ENCODE data around the gene DRC7.

GRCh38 chr16:57726433-57726947 is 31.9 kb downstream of the DRC7 start:
- no peak for TF ChIP-seq POLR2A (IDR thresholded peaks at IDR 0.05)
- TF ChIP-seq POLR2AphosphoS5 (IDR thresholded peaks at IDR 0.05), result no peak
- TF ChIP-seq CTCF (IDR thresholded peaks at IDR 0.05 in 8 of 11, conservative IDR thresholded peaks at IDR 0.05 in 3 of 11), result no peak

All from spleen (tissue), 7 donors.